H9 (cell line): ENCODE results near the gene STN1. TPM values are rescaled to one million over a fixed set of nuclear protein-coding genes. Genes with fewer than 3 reads are reported as not detected.

Experiments used
- DNase-seq: peaks from one replicate; pipeline ENCODE4 v3.0.0-alpha.2; 2017
- H2AFZ ChIP-seq: one replicate; pipeline ENCODE4 v1.6.1; 2013; ENCODE audit warnings: mild to moderate bottlenecking, low read length, control low read depth, moderate library complexity
- H2AK5ac ChIP-seq: 2 replicates; pipeline ENCODE4 v1.6.1; 2013; ENCODE audit warnings: low read length, control low read depth, mixed read lengths; ENCODE audit not compliant: insufficient read length
- H2BK120ac ChIP-seq: one replicate; pipeline ENCODE4 v1.6.1; 2013; ENCODE audit warnings: low read depth, mild to moderate bottlenecking, low read length, control low read depth, inconsistent platforms; ENCODE audit not compliant: poor library complexity, severe bottlenecking
- H2BK12ac ChIP-seq: 2 replicates; pipeline ENCODE4 v1.6.1; 2013; ENCODE audit warnings: low read length, control low read depth, mixed read lengths, low read depth; ENCODE audit not compliant: insufficient read length
- H2BK15ac ChIP-seq: 2 replicates; pipeline ENCODE4 v1.6.1; 2013; ENCODE audit warnings: low read depth, low read length, control low read depth
- H2BK20ac ChIP-seq: one replicate; pipeline ENCODE4 v1.6.1; 2013; ENCODE audit warnings: low read depth, mild to moderate bottlenecking, low read length, control low read depth, inconsistent platforms; ENCODE audit not compliant: poor library complexity, severe bottlenecking
- H2BK5ac ChIP-seq: 2 replicates; pipeline ENCODE4 v1.6.1; 2013; ENCODE audit warnings: low read length, control low read depth, mixed read lengths; ENCODE audit not compliant: insufficient read length
- H3K14ac ChIP-seq: 2 replicates; pipeline ENCODE4 v1.6.1; 2013; ENCODE audit warnings: low read length, control low read depth; ENCODE audit not compliant: insufficient read depth
- H3K18ac ChIP-seq: 2 replicates; pipeline ENCODE4 v1.6.1; 2013; ENCODE audit warnings: low read depth, mild to moderate bottlenecking, mixed read lengths, low read length, control low read depth; ENCODE audit not compliant: insufficient read length
- H3K23ac ChIP-seq: 2 replicates; pipeline ENCODE4 v1.6.1; 2013; ENCODE audit warnings: low read length, control low read depth, mixed read lengths, low read depth; ENCODE audit not compliant: insufficient read length
- H3K23me2 ChIP-seq: 2 replicates; pipeline ENCODE4 v1.6.1; 2013; ENCODE audit warnings: low read depth, mild to moderate bottlenecking, mixed read lengths, low read length, control low read depth; ENCODE audit not compliant: insufficient read length, poor library complexity, severe bottlenecking
- H3K27ac ChIP-seq: 2 replicates; pipeline ENCODE4 v1.5.1; 2013; ENCODE audit warnings: low read length, control low read depth, mixed read lengths, low read depth; ENCODE audit not compliant: insufficient read length
- H3K27me3 ChIP-seq: 2 replicates; pipeline ENCODE4 v1.6.1; 2013; ENCODE audit warnings: low read length, control low read depth, inconsistent platforms; ENCODE audit not compliant: insufficient read depth
- H3K4ac ChIP-seq: 2 replicates; pipeline ENCODE4 v1.6.1; 2013; ENCODE audit warnings: low read depth, mild to moderate bottlenecking, control low read depth, inconsistent platforms, low read length, moderate library complexity
- H3K4me1 ChIP-seq: 2 replicates; pipeline ENCODE4 v1.6.1; 2013; ENCODE audit warnings: low read length, control low read depth, inconsistent platforms; ENCODE audit not compliant: insufficient read depth
- H3K4me2 ChIP-seq: 2 replicates; pipeline ENCODE4 v1.6.1; 2013; ENCODE audit warnings: low read length, control low read depth, mixed read lengths; ENCODE audit not compliant: insufficient read length, insufficient read depth
- H3K56ac ChIP-seq: 2 replicates; pipeline ENCODE4 v1.6.1; 2013; ENCODE audit warnings: low read depth, mild to moderate bottlenecking, mixed read lengths, low read length, control low read depth; ENCODE audit not compliant: insufficient read length
- H3K79me1 ChIP-seq: 2 replicates; pipeline ENCODE4 v1.6.1; 2013; ENCODE audit warnings: low read depth, mild to moderate bottlenecking, moderate library complexity, low read length, control low read depth, inconsistent platforms; ENCODE audit not compliant: insufficient read depth, poor library complexity, severe bottlenecking
- H3K79me2 ChIP-seq: 2 replicates; pipeline ENCODE4 v1.6.1; 2013; ENCODE audit warnings: low read length, control low read depth, inconsistent platforms; ENCODE audit not compliant: insufficient read depth
- H3K9ac ChIP-seq: 2 replicates; pipeline ENCODE4 v1.6.1; 2013; ENCODE audit warnings: low read length, control low read depth, mixed read lengths; ENCODE audit not compliant: insufficient read length; ENCODE audit errors: extremely low read depth
- H3K9me3 ChIP-seq: one replicate; pipeline ENCODE4 v1.6.1; 2013; ENCODE audit warnings: low read depth, low read length, inconsistent platforms; ENCODE audit not compliant: control insufficient read depth
- H3T11ph ChIP-seq: one replicate; pipeline ENCODE4 v1.6.1; 2013; ENCODE audit warnings: mild to moderate bottlenecking, low read length, control low read depth, inconsistent platforms
- H4K20me1 ChIP-seq: one replicate; pipeline ENCODE4 v1.6.1; 2013; ENCODE audit not compliant: control insufficient read depth, insufficient read length, insufficient read depth
- H4K5ac ChIP-seq: 2 replicates; pipeline ENCODE4 v1.6.1; 2013; ENCODE audit warnings: low read depth, mild to moderate bottlenecking, mixed read lengths, low read length, control low read depth; ENCODE audit not compliant: insufficient read length
- H4K8ac ChIP-seq: replicated peaks from 2 replicates; pipeline ENCODE4 v1.6.1; 2013; ENCODE audit warnings: low read length, control low read depth, mixed read lengths, low read depth; ENCODE audit not compliant: insufficient read length
- H4K91ac ChIP-seq: 2 replicates; pipeline ENCODE4 v1.6.1; 2013; ENCODE audit warnings: low read depth, mild to moderate bottlenecking, moderate library complexity, mixed read lengths, low read length, control low read depth; ENCODE audit not compliant: insufficient read length
- H3K27ac Mint-ChIP-seq, 3 experiments: 2 replicates in 2 of 3; 3 replicates in 1 of 3; pipeline ENCODE4 v1.8.0; 2020 to 2021; ENCODE audit warnings: mixed read lengths in 3 of 3, mild to moderate bottlenecking in 1 of 3, moderate library complexity in 1 of 3
- H3K27me3 Mint-ChIP-seq: 2 replicates; pipeline ENCODE4 v1.8.0; 2021; ENCODE audit warnings: low read depth, mild to moderate bottlenecking, moderate library complexity, mixed read lengths
- H3K36me3 Mint-ChIP-seq, 3 experiments: 2 replicates in 2 of 3; 3 replicates in 1 of 3; pipeline ENCODE4 v1.8.0; 2020 to 2021; ENCODE audit warnings: low read depth in 3 of 3, mixed read lengths in 3 of 3; ENCODE audit not compliant: insufficient read depth in 1 of 3
- H3K4me1 Mint-ChIP-seq, 2 experiments: 2 replicates each; pipeline ENCODE4 v1.8.0; 2020; ENCODE audit warnings: mixed read lengths in 2 of 2
- H3K4me3 Mint-ChIP-seq, 2 experiments: 2 replicates in 1 of 2; 3 replicates in 1 of 2; pipeline ENCODE4 v1.8.0; 2020 to 2021; ENCODE audit warnings: mild to moderate bottlenecking in 2 of 2, mixed read lengths in 2 of 2, moderate library complexity in 1 of 2
- H3K9me3 Mint-ChIP-seq, 2 experiments: 2 replicates in 1 of 2; 3 replicates in 1 of 2; pipeline ENCODE4 v1.8.0; 2020; ENCODE audit warnings: mild to moderate bottlenecking in 2 of 2, mixed read lengths in 2 of 2, moderate library complexity in 1 of 2
- CTCF ChIP-seq: fragments of 200-600 bp; sonication (generic); conservative IDR thresholded peaks from 3 replicates; pipeline ENCODE4 v1.8.0; 2021; ENCODE audit warnings: antibody characterized with exemption, mild to moderate bottlenecking
- WGBS: extraction: QIAGEN DNeasy Blood & Tissue Kit; methylation state at CpG from one replicate; pipeline ENCODE4 v1.1.7; 2013; ENCODE audit warnings: missing lambda C conversion rate, low lambda C conversion rate, mixed read lengths; ENCODE audit not compliant: insufficient read length; ENCODE audit errors: extremely low coverage; 5-methylcytosine and 5-hydroxymethylcytosine counted together
- total RNA-seq: library from RNA; stranded (reverse); gene quantifications from 2 replicates; pipeline ENCODE4 v1.2.1, GENCODE V29; 2021

Gene STN1
- total RNA-seq, 1 experiment from 2014 or later: 11.3 TPM

GRCh38 chr10:103936022-103936421 lies 18.0 kb upstream of the STN1 start:
- Histone ChIP-seq H4K20me1 (no peaks in the 10 kb centered on the region), H2AK5ac (no peak overlapping the region), H2BK120ac (no peak overlapping the region), H3T11ph (no peak overlapping the region), H3K23ac (no peak overlapping the region), H3K18ac (no peak overlapping the region), H3K79me1 (no peaks in the 10 kb centered on the region), H3K4me1 (no peaks in the 10 kb centered on the region), H3K27me3 (no peaks in the 10 kb centered on the region), H4K91ac (no peak overlapping the region), H2AFZ (no peak overlapping the region), H4K5ac (no peak overlapping the region), H3K79me2 (no peaks in the 10 kb centered on the region), H2BK20ac (no peak overlapping the region), H3K4me2 (no peak overlapping the region), H3K27ac (no peak overlapping the region), H2BK15ac (no peak overlapping the region), H4K8ac (no peak overlapping the region), H3K23me2 (no peaks in the 10 kb centered on the region), H3K9ac (no peak overlapping the region), H3K9me3 (no peaks in the 10 kb centered on the region), H2BK12ac (no peak overlapping the region), H3K4ac (no peak overlapping the region), H3K56ac (no peak overlapping the region), H3K14ac (no peak overlapping the region), H2BK5ac (no peak overlapping the region)
- no CpG with 5 or more reads among the region's 6 CpGs for WGBS
- Mint-ChIP-seq H3K4me1 (no peaks in the 10 kb centered on the region), H3K9me3 (peaks cover 0 to 2% of the 10 kb centered on the region in 2 experiments; a peak in 1 of 5 replicates), H3K4me3 (no peak overlapping the region), H3K27ac (no peak overlapping the region), H3K27me3 (no peaks in the 10 kb centered on the region; the same call in 1 of the 2 replicates), H3K36me3 (no peaks in the 10 kb centered on the region)
- DNase-seq: no peak
- TF ChIP-seq CTCF: no peak
